WTC11 (cell line): Measurements from ENCODE around the gene PLEKHA3. TPM values are rescaled to one million over a fixed set of nuclear protein-coding genes. Genes with fewer than 3 reads are reported as not detected.

ENCODE experiments used
- ATAC-seq: fragments of 200-7000 bp; cut with Tn5 transposase; 2 replicates; pipeline ENCODE4 v1.10.0; 2021; ENCODE audit warnings: mild to moderate bottlenecking, moderate library complexity
- CTCF ChIA-PET: fragments of 300-600 bp; sonication (Branson Sonifier 250); formaldehyde crosslinking; loops from one replicate; lab custom pipeline; 2021; ENCODE audit warnings: antibody characterized with exemption; lab: Charles Lee
- POLR2A ChIA-PET: fragments of 350-600 bp; sonication (Branson Sonifier 250); formaldehyde crosslinking; loops from one replicate; lab custom pipeline; 2021; ENCODE audit warnings: antibody characterized with exemption; lab: Charles Lee
- DNase-seq: peaks from one replicate; pipeline ENCODE4 v3.0.0; 2021; ENCODE audit warnings: low spot score
- H3K27ac Mint-ChIP-seq: 2 replicates; pipeline ENCODE4 v1.8.0; 2021; ENCODE audit warnings: mixed read lengths
- H3K27me3 Mint-ChIP-seq: 2 replicates; pipeline ENCODE4 v1.8.0; 2021; ENCODE audit warnings: low read depth, mild to moderate bottlenecking, moderate library complexity, mixed read lengths
- H3K36me3 Mint-ChIP-seq: 2 replicates; pipeline ENCODE4 v1.8.0; 2021; ENCODE audit warnings: mixed read lengths
- H3K4me1 Mint-ChIP-seq: 2 replicates; pipeline ENCODE4 v1.8.0; 2022; ENCODE audit warnings: mixed read lengths
- H3K4me3 Mint-ChIP-seq: 2 replicates; pipeline ENCODE4 v1.8.0; 2021; ENCODE audit warnings: mild to moderate bottlenecking, moderate library complexity, mixed read lengths
- H3K9me3 Mint-ChIP-seq: 2 replicates; pipeline ENCODE4 v1.8.0; 2021; ENCODE audit warnings: mixed read lengths
- FOXP4 ChIP-seq: sonication (generic); formaldehyde crosslinking; IDR thresholded peaks from 2 replicates; pipeline ENCODE4 v1.8.0; 2022; ENCODE audit warnings: mild to moderate bottlenecking, missing genetic modification reagents
- MLX ChIP-seq: sonication (generic); formaldehyde crosslinking; IDR thresholded peaks from 2 replicates; pipeline ENCODE4 v1.8.1; 2023; ENCODE audit warnings: mild to moderate bottlenecking, missing genetic modification reagents, moderate library complexity
- NR2C2 ChIP-seq: sonication (generic); formaldehyde crosslinking; IDR thresholded peaks from 2 replicates; pipeline ENCODE4 v1.8.0; 2022; ENCODE audit warnings: mild to moderate bottlenecking, missing genetic modification reagents
- OVOL2 ChIP-seq: fragments of 250-450 bp; sonication (Bioruptor Pico); IDR thresholded peaks from 2 replicates; pipeline ENCODE4 v1.9.0; 2021; ENCODE audit warnings: mild to moderate bottlenecking, borderline replicate concordance
- SOX15 ChIP-seq: fragments of 250-450 bp; sonication (Bioruptor Pico); IDR thresholded peaks from 2 replicates; pipeline ENCODE4 v1.9.0; 2021; ENCODE audit warnings: mild to moderate bottlenecking
- SP1 ChIP-seq: sonication (generic); formaldehyde crosslinking; conservative IDR thresholded peaks from 2 replicates; pipeline ENCODE4 v1.8.1; 2022; ENCODE audit warnings: missing genetic modification reagents
- TEAD1 ChIP-seq: sonication (generic); formaldehyde crosslinking; IDR thresholded peaks from 2 replicates; pipeline ENCODE4 v1.8.0; 2022; ENCODE audit warnings: mild to moderate bottlenecking, missing genetic modification reagents
- TEAD4 ChIP-seq: sonication (generic); formaldehyde crosslinking; IDR thresholded peaks from 2 replicates; pipeline ENCODE4 v1.8.0; 2022; ENCODE audit warnings: mild to moderate bottlenecking, missing genetic modification reagents
- ZNF138 ChIP-seq: sonication (generic); formaldehyde crosslinking; conservative IDR thresholded peaks from 2 replicates; pipeline ENCODE4 v1.8.1; 2022; ENCODE audit warnings: mild to moderate bottlenecking, moderate library complexity, missing genetic modification reagents
- ZNF416 ChIP-seq: fragments of 250-450 bp; sonication (Bioruptor Pico); IDR thresholded peaks from 2 replicates; pipeline ENCODE4 v1.9.0; 2021; ENCODE audit warnings: mild to moderate bottlenecking, inconsistent platforms
- ZNF423 ChIP-seq: fragments of 250-450 bp; sonication (Bioruptor Pico); IDR thresholded peaks from 2 replicates; pipeline ENCODE4 v2.1.2; 2022; ENCODE audit warnings: mild to moderate bottlenecking, moderate library complexity
- total RNA-seq: library from RNA; stranded (reverse); gene quantifications from 3 replicates; pipeline ENCODE4 v1.2.3, GENCODE V29; 2021
- TF ChIP-seq, protein P1 (sequence below): fragments of 250-450 bp; sonication (Bioruptor Pico); conservative IDR thresholded peaks from 2 replicates; pipeline ENCODE4 v1.9.0; 2021; ENCODE audit warnings: mild to moderate bottlenecking
- TF ChIP-seq, protein P2 (sequence below): sonication (generic); formaldehyde crosslinking; IDR thresholded peaks from 2 replicates; pipeline ENCODE4 v1.8.0; 2023; ENCODE audit warnings: mild to moderate bottlenecking, missing genetic modification reagents
- TF ChIP-seq, protein P3 (sequence below): sonication (generic); formaldehyde crosslinking; conservative IDR thresholded peaks from 2 replicates; pipeline ENCODE4 v1.8.1; 2023; ENCODE audit warnings: mild to moderate bottlenecking, low read depth, missing genetic modification reagents, moderate library complexity

PLEKHA3 gene
- total RNA-seq, 1 experiment from 2014 or later: 18.7 TPM

- H3K9me3 Mint-ChIP-seq: no peaks in the 10 kb centered on the region
- CTCF ChIA-PET: interaction anchor here (0.8 kb wide), 1 partner anchor 113 kb away, joined by 3 read pairs; no protein-coding TSS in a partner anchor
- H3K4me1 Mint-ChIP-seq: peaks cover 5% of the 10 kb centered on the region
- POLR2A ChIA-PET: no interaction called here
- no peak overlapping the region for H3K27ac Mint-ChIP-seq
- DNase-seq (no peak), ATAC-seq (no peak)
- peaks cover 27% of the 10 kb centered on the region for H3K36me3 Mint-ChIP-seq
- H3K4me3 Mint-ChIP-seq: no peak overlapping the region
- no peak for TF ChIP-seq ZNF423
- TF ChIP-seq OVOL2: no peak
- TF ChIP-seq NR2C2 (CRISPR knock-in tag): no peak
- no peak for TF ChIP-seq TEAD1 (CRISPR knock-in tag)
- no peak for TF ChIP-seq SP1 (CRISPR knock-in tag)
- TF ChIP-seq ZNF138 (CRISPR knock-in tag): no peak
- TF ChIP-seq, all 79 proteins: peak for 0
- H3K27me3 Mint-ChIP-seq: no peaks in the 10 kb centered on the region
Observed at GRCh38 chr2:178527592-178527991, 47.3 kb downstream of the PLEKHA3 start.

GRCh38 chr2:178528647-178529046 is 48.4 kb downstream of the PLEKHA3 start:
- H3K36me3 Mint-ChIP-seq: peaks cover 27% of the 10 kb centered on the region

More at GRCh38 chr2:178528647-178529046, 48.4 kb downstream of the PLEKHA3 start:
- no peak overlapping the region for H3K4me3 Mint-ChIP-seq
- POLR2A ChIA-PET: no interaction called here
- ATAC-seq: no peak
- CTCF ChIA-PET: no interaction called here
- no peak overlapping the region for H3K27ac Mint-ChIP-seq
- no peak for TF ChIP-seq MLX (CRISPR knock-in tag)
- TF ChIP-seq TEAD4 (CRISPR knock-in tag): no peak
- TF ChIP-seq SOX15 (CRISPR knock-in tag): no peak
- TF ChIP-seq ZNF416 (CRISPR knock-in tag): no peak
- TF ChIP-seq TEAD1 (CRISPR knock-in tag): no peak
- TF ChIP-seq, protein P1, sequence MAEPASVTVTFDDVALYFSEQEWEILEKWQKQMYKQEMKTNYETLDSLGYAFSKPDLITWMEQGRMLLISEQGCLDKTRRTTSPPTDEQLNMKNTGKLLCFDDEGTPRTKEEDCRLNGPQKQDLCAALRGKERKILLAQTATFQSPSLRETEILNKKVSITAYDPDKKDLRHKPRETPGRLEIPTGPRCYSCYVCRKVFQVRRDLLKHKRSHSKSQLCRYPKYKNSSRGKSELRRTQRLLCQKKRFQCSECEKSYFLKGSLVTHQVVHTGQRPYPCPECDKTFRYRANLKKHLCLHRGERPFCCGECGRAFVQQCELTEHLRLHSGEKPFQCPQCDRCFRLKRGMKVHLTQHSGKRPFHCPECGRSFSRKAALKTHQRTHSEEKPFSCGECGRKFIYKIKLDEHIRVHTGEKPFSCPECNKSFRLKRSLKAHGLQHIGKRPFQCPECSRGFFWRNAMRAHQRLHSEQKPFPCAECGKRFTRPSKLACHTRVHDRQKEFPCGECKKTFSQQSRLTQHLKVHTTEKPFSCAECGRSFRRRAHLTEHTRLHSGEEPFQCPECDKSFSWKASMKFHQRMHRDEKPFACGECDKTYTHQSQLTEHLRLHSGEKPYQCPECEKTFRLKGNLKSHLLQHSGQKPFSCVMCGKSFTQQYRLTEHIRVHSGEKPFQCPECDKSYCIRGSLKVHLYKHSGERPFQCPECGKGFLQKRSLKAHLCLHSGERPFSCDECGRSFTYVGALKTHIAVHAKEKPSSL (CRISPR knock-in tag): no peak
- no peak for TF ChIP-seq FOXP4 (CRISPR knock-in tag)
- TF ChIP-seq ZNF138 (CRISPR knock-in tag): no peak
- TF ChIP-seq, protein P2, sequence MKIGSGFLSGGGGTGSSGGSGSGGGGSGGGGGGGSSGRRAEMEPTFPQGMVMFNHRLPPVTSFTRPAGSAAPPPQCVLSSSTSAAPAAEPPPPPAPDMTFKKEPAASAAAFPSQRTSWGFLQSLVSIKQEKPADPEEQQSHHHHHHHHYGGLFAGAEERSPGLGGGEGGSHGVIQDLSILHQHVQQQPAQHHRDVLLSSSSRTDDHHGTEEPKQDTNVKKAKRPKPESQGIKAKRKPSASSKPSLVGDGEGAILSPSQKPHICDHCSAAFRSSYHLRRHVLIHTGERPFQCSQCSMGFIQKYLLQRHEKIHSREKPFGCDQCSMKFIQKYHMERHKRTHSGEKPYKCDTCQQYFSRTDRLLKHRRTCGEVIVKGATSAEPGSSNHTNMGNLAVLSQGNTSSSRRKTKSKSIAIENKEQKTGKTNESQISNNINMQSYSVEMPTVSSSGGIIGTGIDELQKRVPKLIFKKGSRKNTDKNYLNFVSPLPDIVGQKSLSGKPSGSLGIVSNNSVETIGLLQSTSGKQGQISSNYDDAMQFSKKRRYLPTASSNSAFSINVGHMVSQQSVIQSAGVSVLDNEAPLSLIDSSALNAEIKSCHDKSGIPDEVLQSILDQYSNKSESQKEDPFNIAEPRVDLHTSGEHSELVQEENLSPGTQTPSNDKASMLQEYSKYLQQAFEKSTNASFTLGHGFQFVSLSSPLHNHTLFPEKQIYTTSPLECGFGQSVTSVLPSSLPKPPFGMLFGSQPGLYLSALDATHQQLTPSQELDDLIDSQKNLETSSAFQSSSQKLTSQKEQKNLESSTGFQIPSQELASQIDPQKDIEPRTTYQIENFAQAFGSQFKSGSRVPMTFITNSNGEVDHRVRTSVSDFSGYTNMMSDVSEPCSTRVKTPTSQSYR (CRISPR knock-in tag): no peak
- TF ChIP-seq, protein P3, sequence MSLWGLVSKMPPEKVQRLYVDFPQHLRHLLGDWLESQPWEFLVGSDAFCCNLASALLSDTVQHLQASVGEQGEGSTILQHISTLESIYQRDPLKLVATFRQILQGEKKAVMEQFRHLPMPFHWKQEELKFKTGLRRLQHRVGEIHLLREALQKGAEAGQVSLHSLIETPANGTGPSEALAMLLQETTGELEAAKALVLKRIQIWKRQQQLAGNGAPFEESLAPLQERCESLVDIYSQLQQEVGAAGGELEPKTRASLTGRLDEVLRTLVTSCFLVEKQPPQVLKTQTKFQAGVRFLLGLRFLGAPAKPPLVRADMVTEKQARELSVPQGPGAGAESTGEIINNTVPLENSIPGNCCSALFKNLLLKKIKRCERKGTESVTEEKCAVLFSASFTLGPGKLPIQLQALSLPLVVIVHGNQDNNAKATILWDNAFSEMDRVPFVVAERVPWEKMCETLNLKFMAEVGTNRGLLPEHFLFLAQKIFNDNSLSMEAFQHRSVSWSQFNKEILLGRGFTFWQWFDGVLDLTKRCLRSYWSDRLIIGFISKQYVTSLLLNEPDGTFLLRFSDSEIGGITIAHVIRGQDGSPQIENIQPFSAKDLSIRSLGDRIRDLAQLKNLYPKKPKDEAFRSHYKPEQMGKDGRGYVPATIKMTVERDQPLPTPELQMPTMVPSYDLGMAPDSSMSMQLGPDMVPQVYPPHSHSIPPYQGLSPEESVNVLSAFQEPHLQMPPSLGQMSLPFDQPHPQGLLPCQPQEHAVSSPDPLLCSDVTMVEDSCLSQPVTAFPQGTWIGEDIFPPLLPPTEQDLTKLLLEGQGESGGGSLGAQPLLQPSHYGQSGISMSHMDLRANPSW (CRISPR knock-in tag): no peak
- no peak for DNase-seq
- peaks cover 3% of the 10 kb centered on the region for H3K4me1 Mint-ChIP-seq
- no peaks in the 10 kb centered on the region for H3K9me3 Mint-ChIP-seq
- H3K27me3 Mint-ChIP-seq: no peaks in the 10 kb centered on the region
